HG03103 (cell line): Measurements from ENCODE around the gene NR1D1.

ENCODE experiments used
- ATAC-seq: cut with Tn5 transposase; IDR thresholded peaks from one replicate; pipeline ENCODE4 v1.9.1; 2021; ENCODE audit warnings: low read depth; ENCODE audit not compliant: unreplicated experiment

NR1D1 gene

GRCh38 chr17:40063901-40064531 is 36.4 kb downstream of the NR1D1 start:
- no peak for ATAC-seq

- ATAC-seq: peak; percentile 15
Measured at GRCh38 chr17:40063187-40063771, 37.1 kb downstream of the NR1D1 start.

GRCh38 chr17:40062329-40063186 is 37.8 kb downstream of the NR1D1 start, which contains the start of gene THRA:
Gene THRA, plus strand, starts transcription at chr17:40062965. Its CDS starts 11,524 bp downstream, at chr17:40074489.
- ATAC-seq: peak; percentile 61

GRCh38 chr17:40061609-40062038 is 38.8 kb downstream of the NR1D1 start:
- ATAC-seq: no peak

- ATAC-seq: no peak
Measured at GRCh38 chr17:40060887-40061608, 39.3 kb downstream of the NR1D1 start.

GRCh38 chr17:40059729-40060475 is 40.5 kb downstream of the NR1D1 start:
- no peak for ATAC-seq

- ATAC-seq: no peak
Measured at GRCh38 chr17:40058865-40059264, 41.5 kb downstream of the NR1D1 start.

- ATAC-seq: no peak
Measured at GRCh38 chr17:40058186-40058784, 42.1 kb downstream of the NR1D1 start.

GRCh38 chr17:40056379-40057015 is 43.9 kb downstream of the NR1D1 start:
- ATAC-seq: no peak
